Esophagus muscularis mucosa (tissue), 3 donors: Measurements from ENCODE around the gene PATL2.

Experiments
- CTCF ChIP-seq, 3 experiments: fragments of 200-600 bp in 2 of 3; fragments of 450-650 bp in 1 of 3; sonication (generic) in 2 of 3; IDR thresholded peaks; one replicate each; pipeline ENCODE4 v1.5.1; 2017 to 2019; ENCODE audit warnings: antibody characterized with exemption in 3 of 3, mild to moderate bottlenecking in 2 of 3, moderate library complexity in 1 of 3
- POLR2A ChIP-seq: fragments of 450-650 bp; IDR thresholded peaks from one replicate; pipeline ENCODE4 v1.6.1; 2017; ENCODE audit warnings: antibody characterized with exemption, moderate library complexity, mild to moderate bottlenecking, low read depth

DNA sequence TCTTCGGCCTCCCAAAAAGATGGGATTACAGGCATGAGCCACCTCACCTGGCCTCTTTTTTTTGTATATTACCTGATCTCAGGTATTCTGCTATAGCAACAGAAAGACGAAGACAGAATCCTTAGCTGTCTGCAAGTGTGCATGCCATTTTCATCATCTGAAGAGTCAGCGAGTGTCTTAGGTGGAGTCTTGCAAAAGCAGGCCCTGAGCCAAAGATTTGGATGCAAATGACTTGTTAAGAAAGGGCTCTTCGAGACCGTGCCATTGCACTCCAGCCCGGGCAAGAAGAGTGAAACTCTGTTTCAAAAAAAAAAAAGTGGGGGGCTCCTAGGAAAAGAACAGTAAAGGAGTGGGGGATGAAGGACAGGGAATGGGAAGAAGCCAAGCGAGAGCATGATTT, 15.0 kb upstream of the PATL2 start:
- no peak for TF ChIP-seq POLR2A
- no peak for TF ChIP-seq CTCF (IDR thresholded peaks at IDR 0.05)
